Activated naive CD8-positive, alpha-beta T cell treated with anti-CD3 and anti-CD28 coated beads, Interleukin-2, amount 50 U/mL, for 24 hours (primary cell): Measurements from ENCODE around the gene NFKBIZ.
A peak's percentile ranks its signal among the peaks of the same experiment; 100 is the strongest.

ENCODE experiments used
- ATAC-seq: fragments of 150-1000 bp; cut with Tn5 transposase; one replicate; pipeline ENCODE4 v1.10.0; 2021
- DNase-seq: peaks from one replicate; pipeline ENCODE4 v3.0.0; 2021
- H3K27ac Mint-ChIP-seq: one replicate; pipeline ENCODE4 v1.8.0; 2021; ENCODE audit warnings: mild to moderate bottlenecking, mixed read lengths
- H3K27me3 Mint-ChIP-seq: one replicate; pipeline ENCODE4 v1.8.0; 2021; ENCODE audit warnings: mixed read lengths
- H3K36me3 Mint-ChIP-seq: one replicate; pipeline ENCODE4 v1.8.0; 2021; ENCODE audit warnings: low read depth, mixed read lengths
- H3K4me1 Mint-ChIP-seq: one replicate; pipeline ENCODE4 v1.8.0; 2021; ENCODE audit warnings: mixed read lengths
- H3K4me3 Mint-ChIP-seq: one replicate; pipeline ENCODE4 v1.8.0; 2021; ENCODE audit warnings: mild to moderate bottlenecking, moderate library complexity, mixed read lengths
- H3K9me3 Mint-ChIP-seq: one replicate; pipeline ENCODE4 v1.8.0; 2021; ENCODE audit warnings: mixed read lengths

Gene NFKBIZ, protein sequence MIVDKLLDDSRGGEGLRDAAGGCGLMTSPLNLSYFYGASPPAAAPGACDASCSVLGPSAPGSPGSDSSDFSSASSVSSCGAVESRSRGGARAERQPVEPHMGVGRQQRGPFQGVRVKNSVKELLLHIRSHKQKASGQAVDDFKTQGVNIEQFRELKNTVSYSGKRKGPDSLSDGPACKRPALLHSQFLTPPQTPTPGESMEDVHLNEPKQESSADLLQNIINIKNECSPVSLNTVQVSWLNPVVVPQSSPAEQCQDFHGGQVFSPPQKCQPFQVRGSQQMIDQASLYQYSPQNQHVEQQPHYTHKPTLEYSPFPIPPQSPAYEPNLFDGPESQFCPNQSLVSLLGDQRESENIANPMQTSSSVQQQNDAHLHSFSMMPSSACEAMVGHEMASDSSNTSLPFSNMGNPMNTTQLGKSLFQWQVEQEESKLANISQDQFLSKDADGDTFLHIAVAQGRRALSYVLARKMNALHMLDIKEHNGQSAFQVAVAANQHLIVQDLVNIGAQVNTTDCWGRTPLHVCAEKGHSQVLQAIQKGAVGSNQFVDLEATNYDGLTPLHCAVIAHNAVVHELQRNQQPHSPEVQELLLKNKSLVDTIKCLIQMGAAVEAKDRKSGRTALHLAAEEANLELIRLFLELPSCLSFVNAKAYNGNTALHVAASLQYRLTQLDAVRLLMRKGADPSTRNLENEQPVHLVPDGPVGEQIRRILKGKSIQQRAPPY

GRCh38 chr3:101848754-101849713 is at the start of gene NFKBIZ:
TSS of gene NFKBIZ (plus strand) at chr3:101849514. CDS start at chr3:101849629, 115 bp downstream.
- Mint-ChIP-seq H3K4me1 (peaks cover 50% of the 10 kb centered on the region), H3K4me3 (peak within 1 kb of the TSS; percentile 99), H3K36me3 (peaks cover 57% of the 10 kb centered on the region), H3K9me3 (no peaks in the 10 kb centered on the region), H3K27me3 (no peaks in the 10 kb centered on the region), H3K27ac (peak within 1 kb of the TSS; percentile 98)
- DNase-seq (peak; percentile 95), ATAC-seq (peak; percentile 79)

DNA sequence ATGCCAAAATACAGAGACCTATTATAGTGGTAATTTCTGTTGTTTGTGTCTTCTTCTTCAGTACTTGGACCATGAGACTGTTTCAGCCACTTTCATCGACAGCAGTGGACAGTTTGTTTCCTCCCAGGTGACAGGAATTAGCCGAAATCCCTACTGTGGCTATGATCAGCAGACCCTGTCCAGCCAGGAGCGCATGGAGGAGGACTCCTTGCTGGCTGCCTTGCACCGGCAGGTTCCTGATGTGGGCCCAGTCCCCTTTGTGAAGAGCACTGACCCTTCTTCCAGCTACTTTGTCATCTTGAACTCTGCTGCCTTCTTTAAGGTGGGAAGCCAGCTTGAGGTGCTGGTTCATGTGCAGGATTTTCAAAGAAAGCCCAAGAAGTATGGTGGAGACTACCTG is 48.1 kb upstream of the NFKBIZ start:
- Mint-ChIP-seq H3K36me3 (peaks cover 42% of the 10 kb centered on the region), H3K9me3 (no peaks in the 10 kb centered on the region), H3K4me1 (peaks cover 26% of the 10 kb centered on the region), H3K27ac (no peak overlapping the region), H3K4me3 (no peak overlapping the region), H3K27me3 (no peaks in the 10 kb centered on the region)
- DNase-seq (no peak), ATAC-seq (no peak)

DNA sequence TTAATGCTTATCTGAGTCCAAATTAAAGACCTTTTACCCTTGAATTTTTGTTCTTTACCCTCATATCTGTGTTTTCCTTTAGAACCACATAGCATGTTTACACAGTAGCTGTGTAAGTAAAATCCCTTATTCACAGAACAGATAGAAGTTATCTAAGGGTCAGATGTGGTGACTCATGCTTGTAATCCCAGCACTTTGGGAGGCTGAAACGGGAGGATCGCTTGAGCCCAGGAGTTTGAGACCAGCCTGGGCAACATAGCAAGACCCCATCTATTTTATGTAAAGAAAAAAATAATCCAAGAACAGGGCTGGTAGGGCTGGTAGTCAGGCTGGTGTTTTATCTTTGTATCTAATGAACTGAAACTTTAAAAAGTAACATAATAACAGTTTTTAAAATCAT is 47.1 kb upstream of the NFKBIZ start:
- no peaks in the 10 kb centered on the region for H3K27me3 Mint-ChIP-seq
- no peak for ATAC-seq
- no peaks in the 10 kb centered on the region for H3K9me3 Mint-ChIP-seq
- peaks cover 36% of the 10 kb centered on the region for H3K36me3 Mint-ChIP-seq
- H3K27ac Mint-ChIP-seq: no peak overlapping the region
- H3K4me1 Mint-ChIP-seq: peaks cover 18% of the 10 kb centered on the region
- H3K4me3 Mint-ChIP-seq: no peak overlapping the region
- no peak for DNase-seq

DNA sequence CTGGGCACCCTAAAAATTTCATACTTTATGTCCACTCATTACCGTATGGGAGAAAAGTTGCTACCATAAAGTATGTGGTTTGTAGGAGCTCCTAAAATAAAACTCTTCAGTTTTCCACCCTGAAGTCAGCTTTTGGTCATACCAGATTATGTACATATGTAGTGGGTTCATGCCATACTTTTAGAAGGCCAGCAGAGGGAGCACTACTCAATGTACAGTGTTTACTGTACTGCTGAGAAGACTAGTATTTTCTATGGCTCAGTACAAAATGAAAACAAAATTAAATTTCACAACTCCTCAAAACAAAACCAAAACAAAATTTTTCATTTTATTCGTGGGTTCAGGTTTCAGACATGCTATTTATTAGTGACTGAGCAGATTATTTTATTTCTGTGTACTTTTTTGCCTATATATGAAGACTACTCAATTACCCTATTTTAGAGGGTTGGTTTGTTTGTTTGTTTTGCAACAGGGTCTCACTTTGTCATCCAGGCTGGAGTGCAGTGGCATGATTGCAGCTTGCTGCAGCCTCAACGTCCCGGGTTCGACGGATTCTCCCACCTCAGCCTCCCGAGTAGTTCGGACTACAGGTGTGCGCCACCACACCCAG is 46.0 kb upstream of the NFKBIZ start:
- Mint-ChIP-seq H3K4me3 (no peak overlapping the region), H3K27me3 (no peaks in the 10 kb centered on the region), H3K4me1 (peaks cover 18% of the 10 kb centered on the region), H3K9me3 (no peaks in the 10 kb centered on the region), H3K27ac (no peak overlapping the region), H3K36me3 (peaks cover 33% of the 10 kb centered on the region)
- DNase-seq: peak; percentile 53
- peak; percentile 97 for ATAC-seq

DNA sequence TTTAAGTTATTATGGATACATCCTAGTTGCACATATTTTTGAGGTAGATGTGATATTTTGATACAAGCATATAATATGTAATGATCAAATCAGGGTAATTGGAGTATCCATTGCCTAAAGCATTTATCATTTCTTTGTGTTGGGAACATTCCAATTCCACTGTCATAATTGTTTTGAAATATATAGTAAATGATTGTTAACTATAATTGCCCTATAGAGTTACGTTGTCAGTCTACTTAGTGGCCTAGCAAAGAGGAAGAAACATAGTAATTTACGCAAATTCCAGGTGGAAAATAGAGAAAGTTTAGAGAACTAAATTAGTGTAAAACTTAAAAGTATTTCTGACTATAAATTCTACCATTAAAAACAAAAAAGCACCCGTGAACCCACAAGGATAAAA is 45.4 kb upstream of the NFKBIZ start:
- H3K27ac Mint-ChIP-seq: no peak overlapping the region
- H3K9me3 Mint-ChIP-seq: no peaks in the 10 kb centered on the region
- H3K4me3 Mint-ChIP-seq: no peak overlapping the region
- DNase-seq (no peak), ATAC-seq (no peak)
- H3K4me1 Mint-ChIP-seq: peaks cover 19% of the 10 kb centered on the region
- no peaks in the 10 kb centered on the region for H3K27me3 Mint-ChIP-seq
- peaks cover 31% of the 10 kb centered on the region for H3K36me3 Mint-ChIP-seq

GRCh38 chr3:101806491-101806890 is 42.8 kb upstream of the NFKBIZ start:
- Mint-ChIP-seq H3K27ac (no peak overlapping the region), H3K27me3 (no peaks in the 10 kb centered on the region), H3K36me3 (peaks cover 20% of the 10 kb centered on the region), H3K4me1 (peaks cover 37% of the 10 kb centered on the region), H3K4me3 (no peak overlapping the region), H3K9me3 (no peaks in the 10 kb centered on the region)
- ATAC-seq: no peak
- DNase-seq: no peak

DNA sequence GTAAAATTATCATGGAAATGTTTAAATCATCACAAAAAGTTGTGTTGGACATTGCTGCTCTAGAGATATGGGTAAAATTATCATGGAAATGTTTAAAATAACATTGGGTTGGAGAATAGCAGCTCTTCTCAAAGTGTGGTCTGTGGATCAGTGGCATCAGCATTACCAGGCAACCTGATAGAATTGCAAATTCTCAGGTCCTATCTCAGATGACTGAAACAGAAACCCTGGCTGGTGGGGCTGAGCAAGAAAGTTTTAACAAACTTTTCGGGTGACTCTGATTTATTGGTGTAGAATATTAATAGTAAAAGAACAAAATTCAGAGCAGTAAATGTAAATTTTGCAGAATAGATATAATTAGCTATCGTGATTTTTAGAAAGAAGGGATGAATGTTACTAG is 41.4 kb upstream of the NFKBIZ start:
- Mint-ChIP-seq H3K27ac (no peak overlapping the region), H3K27me3 (no peaks in the 10 kb centered on the region), H3K4me1 (peaks cover 41% of the 10 kb centered on the region), H3K36me3 (peaks cover 14% of the 10 kb centered on the region), H3K9me3 (no peaks in the 10 kb centered on the region), H3K4me3 (no peak overlapping the region)
- DNase-seq (no peak), ATAC-seq (no peak)

DNA sequence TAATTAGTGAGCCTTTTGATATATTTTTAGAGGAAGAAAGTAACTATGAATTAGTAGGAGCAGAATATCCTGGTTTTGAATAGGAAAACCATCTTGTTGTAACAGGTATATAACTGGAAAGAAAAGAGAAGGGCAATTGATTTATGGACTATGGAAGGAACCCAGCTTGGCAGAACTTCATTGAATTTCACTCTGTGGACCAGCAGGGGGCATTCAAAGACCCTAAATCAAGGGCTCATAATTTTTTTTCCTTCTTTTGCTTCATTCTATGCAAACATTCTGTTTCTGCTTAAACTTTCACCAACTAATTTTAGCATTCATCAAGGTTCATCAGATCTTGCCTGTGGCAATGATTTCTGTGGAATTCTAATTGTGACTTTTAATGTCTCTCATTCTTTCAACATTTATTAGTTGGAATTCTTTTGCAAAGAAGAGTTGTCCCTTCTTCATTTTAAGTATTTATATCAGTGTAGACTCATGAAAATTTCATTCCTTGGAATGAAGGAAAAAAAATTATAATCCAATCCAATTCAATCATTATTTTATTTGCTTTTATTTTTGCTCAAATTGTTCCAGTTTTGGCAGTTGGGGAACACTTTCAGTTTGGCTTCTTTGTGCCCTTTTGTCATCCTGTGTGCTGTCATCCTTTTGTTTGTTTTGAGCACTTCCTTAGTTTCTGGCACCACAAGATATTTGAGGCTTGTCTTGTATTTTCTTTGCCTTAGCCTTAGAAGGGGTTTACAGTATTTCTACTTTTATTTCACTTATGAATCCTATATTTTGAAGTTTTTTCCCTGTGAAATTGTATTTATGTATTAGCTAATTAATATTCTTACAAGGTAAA is 39.9 kb upstream of the NFKBIZ start:
- ATAC-seq: peak; percentile 58

GRCh38 chr3:101810022-101810418 is 39.3 kb upstream of the NFKBIZ start:
- no peaks in the 10 kb centered on the region for H3K27me3 Mint-ChIP-seq
- no peak for DNase-seq
- H3K4me3 Mint-ChIP-seq: no peak overlapping the region
- ATAC-seq: no peak
- no peaks in the 10 kb centered on the region for H3K9me3 Mint-ChIP-seq
- peaks cover 1% of the 10 kb centered on the region for H3K36me3 Mint-ChIP-seq
- no peak overlapping the region for H3K27ac Mint-ChIP-seq
- peaks cover 50% of the 10 kb centered on the region for H3K4me1 Mint-ChIP-seq

More for the DNA sequence above, 39.9 kb upstream of the NFKBIZ start:
- H3K27ac Mint-ChIP-seq: peak overlapping the region; percentile 1
- H3K27me3 Mint-ChIP-seq: no peaks in the 10 kb centered on the region
- DNase-seq: peak; percentile 29
- no peaks in the 10 kb centered on the region for H3K9me3 Mint-ChIP-seq
- H3K36me3 Mint-ChIP-seq: peaks cover 3% of the 10 kb centered on the region
- H3K4me1 Mint-ChIP-seq: peaks cover 45% of the 10 kb centered on the region
- H3K4me3 Mint-ChIP-seq: no peak overlapping the region

- Mint-ChIP-seq H3K27me3 (no peaks in the 10 kb centered on the region), H3K4me3 (no peak overlapping the region), H3K27ac (no peak overlapping the region), H3K4me1 (peaks cover 61% of the 10 kb centered on the region), H3K9me3 (no peaks in the 10 kb centered on the region), H3K36me3 (peaks cover 4% of the 10 kb centered on the region)
- DNase-seq: no peak
- no peak for ATAC-seq
These were observed 37.4 kb upstream of the NFKBIZ start for GRCh38 chr3:101811875-101812274.

DNA sequence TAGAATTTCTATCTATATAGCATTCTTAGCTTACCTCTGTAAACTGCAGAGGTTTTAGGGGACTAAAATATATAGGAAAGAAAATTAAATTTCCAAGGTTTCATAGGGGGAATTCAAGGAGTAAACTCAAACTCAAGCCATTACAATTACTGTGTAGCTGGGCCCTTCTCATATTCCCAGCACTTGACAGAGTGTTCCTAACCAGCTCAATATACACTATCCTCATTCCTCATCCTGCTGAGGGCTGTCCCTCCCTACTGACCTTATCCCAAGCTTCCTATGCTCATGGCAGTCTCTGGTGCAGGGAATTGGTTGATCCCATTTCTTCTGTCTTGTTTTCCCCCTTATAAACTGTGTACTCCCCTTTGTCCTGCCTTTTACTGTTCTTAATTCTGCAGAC is 36.4 kb upstream of the NFKBIZ start:
- Mint-ChIP-seq H3K4me1 (peaks cover 67% of the 10 kb centered on the region), H3K9me3 (no peaks in the 10 kb centered on the region), H3K27me3 (no peaks in the 10 kb centered on the region), H3K27ac (no peak overlapping the region), H3K4me3 (no peak overlapping the region), H3K36me3 (peaks cover 12% of the 10 kb centered on the region)
- ATAC-seq (no peak), DNase-seq (no peak)

DNA sequence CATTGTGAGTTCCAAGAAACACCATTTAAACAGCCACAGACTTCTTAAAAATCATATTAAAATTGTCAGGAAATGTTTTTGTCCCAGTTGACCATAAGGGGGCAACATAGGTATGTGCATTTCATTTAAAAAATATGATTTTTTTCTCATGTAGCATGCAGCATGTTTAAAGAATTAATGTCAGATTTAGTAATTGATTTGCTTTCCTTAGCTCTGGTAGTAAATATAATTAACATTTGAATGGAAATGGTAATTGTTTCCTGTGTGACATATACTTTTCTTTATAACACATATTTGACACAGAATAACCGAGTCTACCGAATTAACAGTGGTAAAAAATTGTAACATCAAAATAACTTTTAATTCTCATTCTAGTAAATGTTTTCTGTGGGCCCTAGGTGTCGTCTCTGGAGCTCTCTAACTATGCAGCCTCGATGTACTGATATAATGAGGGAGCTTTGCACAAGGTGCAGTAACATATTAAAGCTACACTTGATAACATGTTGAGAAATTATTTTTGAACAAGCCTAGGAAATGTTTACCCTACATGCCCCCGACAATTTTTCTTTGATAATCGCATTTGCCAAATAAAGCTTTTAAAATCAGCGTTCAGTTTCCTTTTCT is 35.4 kb upstream of the NFKBIZ start:
- DNase-seq (no peak), ATAC-seq (no peak)
- no peaks in the 10 kb centered on the region for H3K27me3 Mint-ChIP-seq
- H3K27ac Mint-ChIP-seq: no peak overlapping the region
- peaks cover 18% of the 10 kb centered on the region for H3K36me3 Mint-ChIP-seq
- H3K9me3 Mint-ChIP-seq: no peaks in the 10 kb centered on the region
- no peak overlapping the region for H3K4me3 Mint-ChIP-seq
- H3K4me1 Mint-ChIP-seq: peaks cover 71% of the 10 kb centered on the region

- DNase-seq (no peak), ATAC-seq (peak; percentile 69)
- H3K27me3 Mint-ChIP-seq: no peaks in the 10 kb centered on the region
- H3K4me1 Mint-ChIP-seq: peaks cover 70% of the 10 kb centered on the region
- no peak overlapping the region for H3K4me3 Mint-ChIP-seq
- peak overlapping the region; percentile 59 for H3K27ac Mint-ChIP-seq
- peaks cover 22% of the 10 kb centered on the region for H3K36me3 Mint-ChIP-seq
- H3K9me3 Mint-ChIP-seq: no peaks in the 10 kb centered on the region
These were observed 34.5 kb upstream of the NFKBIZ start for GRCh38 chr3:101814835-101815234.
